Measurements from ENCODE around the gene HPX.

- TF ChIP-seq SP1 (IDR thresholded peaks at IDR 0.05) (no peak), SUZ12 (IDR thresholded peaks at IDR 0.05) (no peak), BHLHE40 (IDR thresholded peaks at IDR 0.05; ENCODE audit: borderline replicate concordance) (no peak), FOXM1 (IDR thresholded peaks at IDR 0.05; ENCODE audit: borderline replicate concordance) (no peak), CTBP1 (IDR thresholded peaks at IDR 0.05; ENCODE audit: borderline replicate concordance) (no peak), HDGF (IDR thresholded peaks at IDR 0.05; ENCODE audit: borderline replicate concordance) (no peak), FOXK2 (IDR thresholded peaks at IDR 0.05) (no peak), ELF4 (IDR thresholded peaks at IDR 0.05) (no peak), ZNF384 (IDR thresholded peaks at IDR 0.05) (no peak), TARDBP (IDR thresholded peaks at IDR 0.05) (no peak)
These were observed 45.2 kb downstream of the HPX start for GRCh38 chr11:6395470-6396060.
